NCI-H446 (cell line): ENCODE data around the gene CCDC127.
A peak's percentile ranks its signal among the peaks of the same experiment; 100 is the strongest.
"Not testable (repeated sequence)": the region's sequence is repeated elsewhere in the genome, so short reads cannot be mapped to it uniquely, and the experiment has no call there.

ENCODE experiments used
- DNase-seq, 2 experiments: peaks; one replicate each; lab custom pipeline; 2025; lab: John Stamatoyannopoulos, UW

The CCDC127 gene

GRCh38 chr5:217494-218456, at the start of gene CCDC127, which contains the start of gene SDHA:
TSS of gene CCDC127 (minus strand) at chr5:218153. CDS start at chr5:216849, 1,304 bp downstream.
TSS of gene SDHA (plus strand) at chr5:218320. CDS start at chr5:218356, 36 bp downstream.
- peak; percentile 97 to 100 for DNase-seq

- DNase-seq = no peak
Observed at GRCh38 chr5:267716-268115, 49.8 kb upstream of the CCDC127 start.

- DNase-seq = not testable (repeated sequence)
Observed at GRCh38 chr5:266311-267026, 48.5 kb upstream of the CCDC127 start.

- no peak for DNase-seq
Observed at GRCh38 chr5:264338-264737, 46.4 kb upstream of the CCDC127 start.

GRCh38 chr5:263275-263974, 45.5 kb upstream of the CCDC127 start:
- DNase-seq = not testable (repeated sequence)

- no peak for DNase-seq
Observed at GRCh38 chr5:257148-257547, 39.2 kb upstream of the CCDC127 start.

GRCh38 chr5:256347-256746, 38.4 kb upstream of the CCDC127 start:
- DNase-seq = not testable (repeated sequence)

GRCh38 chr5:255116-255515, 37.2 kb upstream of the CCDC127 start:
- not testable (repeated sequence) for DNase-seq

GRCh38 chr5:254322-254721, 36.4 kb upstream of the CCDC127 start:
- DNase-seq = not testable (repeated sequence)

- DNase-seq = no peak
Observed at GRCh38 chr5:252546-252945, 34.6 kb upstream of the CCDC127 start.

- not testable (repeated sequence) for DNase-seq
Observed at GRCh38 chr5:251975-252374, 34.0 kb upstream of the CCDC127 start.

- DNase-seq = not testable (repeated sequence)
Observed at GRCh38 chr5:251538-251937, 33.6 kb upstream of the CCDC127 start.

- not testable (repeated sequence) for DNase-seq
Observed at GRCh38 chr5:251016-251415, 33.1 kb upstream of the CCDC127 start.

- not testable (repeated sequence) for DNase-seq
Observed at GRCh38 chr5:250396-250795, 32.4 kb upstream of the CCDC127 start.

GRCh38 chr5:245717-246116, 27.8 kb upstream of the CCDC127 start:
- not testable (repeated sequence) for DNase-seq

- not testable (repeated sequence) for DNase-seq
Observed at GRCh38 chr5:243683-244367, 25.9 kb upstream of the CCDC127 start.

- DNase-seq = not testable (repeated sequence)
Observed at GRCh38 chr5:241045-241669, 23.2 kb upstream of the CCDC127 start.

- DNase-seq = not testable (repeated sequence)
Observed at GRCh38 chr5:240550-240949, 22.6 kb upstream of the CCDC127 start.

GRCh38 chr5:237931-238330, 20.0 kb upstream of the CCDC127 start:
- not testable (repeated sequence) for DNase-seq

GRCh38 chr5:235527-235926, 17.6 kb upstream of the CCDC127 start:
- not testable (repeated sequence) for DNase-seq

GRCh38 chr5:234450-234849, 16.5 kb upstream of the CCDC127 start:
- DNase-seq = no peak
